DND-41 (cell line): ENCODE results near the gene EP400.

Experiments used
- ATAC-seq: fragments of 200-7000 bp; cut with Tn5 transposase; 3 replicates; pipeline ENCODE4 v1.9.1; 2021; ENCODE audit warnings: low read depth; ENCODE audit not compliant: insufficient read depth
- DNase-seq: peaks from one replicate; pipeline ENCODE4 v3.0.0-alpha.2; 2020
- H2AFZ ChIP-seq: 2 replicates; pipeline ENCODE4 v1.6.0; 2012; ENCODE audit warnings: low read depth, low read length
- H3K27ac ChIP-seq: 2 replicates; pipeline ENCODE4 v1.5.1; 2012; ENCODE audit warnings: low read length, inconsistent platforms
- H3K27me3 ChIP-seq: fragments of 200-600 bp; sonication (generic); 2 replicates; pipeline ENCODE4 v1.6.0; 2012; ENCODE audit warnings: low read length, mild to moderate bottlenecking, inconsistent platforms; ENCODE audit not compliant: insufficient read depth, poor library complexity
- H3K36me3 ChIP-seq: 2 replicates; pipeline ENCODE4 v1.5.1; 2012; ENCODE audit warnings: low read length, inconsistent platforms; ENCODE audit not compliant: insufficient read depth
- H3K4me1 ChIP-seq: 2 replicates; pipeline ENCODE4 v1.5.1; 2012; ENCODE audit warnings: mild to moderate bottlenecking, low read length; ENCODE audit not compliant: insufficient read depth
- H3K4me2 ChIP-seq: 2 replicates; pipeline ENCODE4 v1.6.0; 2012; ENCODE audit warnings: mild to moderate bottlenecking, moderate library complexity, low read length, inconsistent platforms; ENCODE audit not compliant: insufficient read depth
- H3K4me3 ChIP-seq, 2 experiments: fragments of 200-600 bp in 1 of 2; shearing (Covaris generic) in 1 of 2; 2 replicates each; pipeline ENCODE4 v1.5.1; 2012 to 2016; ENCODE audit warnings: inconsistent platforms in 2 of 2, low read length in 2 of 2, mild to moderate bottlenecking in 2 of 2, low read depth in 1 of 2, moderate library complexity in 1 of 2
- H3K79me2 ChIP-seq: 2 replicates; pipeline ENCODE4 v1.6.0; 2012; ENCODE audit warnings: low read length, inconsistent platforms; ENCODE audit not compliant: insufficient read depth
- H3K9ac ChIP-seq: 2 replicates; pipeline ENCODE4 v1.6.0; 2012; ENCODE audit warnings: low read depth, mild to moderate bottlenecking, inconsistent platforms, low read length, moderate library complexity
- H3K9me3 ChIP-seq: 2 replicates; pipeline ENCODE4 v1.5.1; 2012; ENCODE audit warnings: low read length, moderate library complexity, mild to moderate bottlenecking, inconsistent platforms; ENCODE audit not compliant: insufficient read depth, severe bottlenecking
- H4K20me1 ChIP-seq: 2 replicates; pipeline ENCODE4 v1.6.0; 2012; ENCODE audit warnings: low read length; ENCODE audit not compliant: insufficient read depth
- CTCF ChIP-seq: IDR thresholded peaks from 2 replicates; pipeline ENCODE4 v1.5.1; 2012; ENCODE audit warnings: borderline replicate concordance, low read length, moderate library complexity, mild to moderate bottlenecking; ENCODE audit not compliant: poor library complexity, severe bottlenecking; ENCODE audit errors: extremely low read depth
- EZH2 ChIP-seq: IDR thresholded peaks from 3 replicates; pipeline ENCODE4 v1.6.1; 2012; ENCODE audit warnings: borderline replicate concordance, low read depth, mild to moderate bottlenecking, moderate library complexity, low read length, inconsistent platforms; ENCODE audit not compliant: severe bottlenecking

The EP400 gene

GRCh38 chr12:132127041-132127440 lies 177.3 kb downstream of the EP400 start:
- no peaks in the 10 kb centered on the region for H3K4me1 ChIP-seq
- H3K27ac ChIP-seq = no peak overlapping the region
- H3K27me3 ChIP-seq = no peaks in the 10 kb centered on the region
- H3K79me2 ChIP-seq = no peaks in the 10 kb centered on the region
- peaks cover 2% of the 10 kb centered on the region; the same call in 1 of the 2 replicates for H4K20me1 ChIP-seq
- no peak overlapping the region for H3K4me2 ChIP-seq
- no peak overlapping the region for H3K4me3 ChIP-seq
- peaks cover 57% of the 10 kb centered on the region for H3K36me3 ChIP-seq
- DNase-seq (no peak), ATAC-seq (no peak)
- no peak overlapping the region for H2AFZ ChIP-seq
- no peak overlapping the region for H3K9ac ChIP-seq
- TF ChIP-seq CTCF (no peak), EZH2 (no peak)
- peaks cover 5% of the 10 kb centered on the region for H3K9me3 ChIP-seq

- Histone ChIP-seq H2AFZ (no peak overlapping the region), H4K20me1 (peaks cover 2% of the 10 kb centered on the region; the same call in 1 of the 2 replicates), H3K4me1 (no peaks in the 10 kb centered on the region), H3K36me3 (peaks cover 44% of the 10 kb centered on the region), H3K79me2 (no peaks in the 10 kb centered on the region), H3K9ac (no peak overlapping the region), H3K9me3 (peaks cover 5% of the 10 kb centered on the region), H3K27ac (no peak overlapping the region), H3K4me2 (no peak overlapping the region), H3K27me3 (no peaks in the 10 kb centered on the region), H3K4me3 (no peak overlapping the region)
- TF ChIP-seq CTCF (no peak), EZH2 (no peak)
- ATAC-seq (no peak), DNase-seq (no peak)
These were observed 179.3 kb downstream of the EP400 start for GRCh38 chr12:132129007-132129406.

- no peak overlapping the region for H3K9ac ChIP-seq
- no peak overlapping the region for H3K4me3 ChIP-seq
- DNase-seq (no peak), ATAC-seq (no peak)
- no peak overlapping the region for H3K4me2 ChIP-seq
- no peaks in the 10 kb centered on the region for H3K4me1 ChIP-seq
- H4K20me1 ChIP-seq = peaks cover 1% of the 10 kb centered on the region; the same call in 1 of the 2 replicates
- H3K27me3 ChIP-seq = no peaks in the 10 kb centered on the region
- peaks cover 27% of the 10 kb centered on the region for H3K36me3 ChIP-seq
- TF ChIP-seq EZH2 (no peak), CTCF (no peak)
- H2AFZ ChIP-seq = no peak overlapping the region
- H3K9me3 ChIP-seq = peaks cover 5% of the 10 kb centered on the region
- no peak overlapping the region for H3K27ac ChIP-seq
- no peaks in the 10 kb centered on the region for H3K79me2 ChIP-seq
These were observed 180.9 kb downstream of the EP400 start for GRCh38 chr12:132130690-132131089.
